Central memory CD4-positive, alpha-beta T cell (primary cell): Measurements from ENCODE around the gene SLC29A3.

ENCODE experiments used
- DNase-seq: peaks from one replicate; pipeline ENCODE4 v3.0.0; 2022

The SLC29A3 gene

DNA sequence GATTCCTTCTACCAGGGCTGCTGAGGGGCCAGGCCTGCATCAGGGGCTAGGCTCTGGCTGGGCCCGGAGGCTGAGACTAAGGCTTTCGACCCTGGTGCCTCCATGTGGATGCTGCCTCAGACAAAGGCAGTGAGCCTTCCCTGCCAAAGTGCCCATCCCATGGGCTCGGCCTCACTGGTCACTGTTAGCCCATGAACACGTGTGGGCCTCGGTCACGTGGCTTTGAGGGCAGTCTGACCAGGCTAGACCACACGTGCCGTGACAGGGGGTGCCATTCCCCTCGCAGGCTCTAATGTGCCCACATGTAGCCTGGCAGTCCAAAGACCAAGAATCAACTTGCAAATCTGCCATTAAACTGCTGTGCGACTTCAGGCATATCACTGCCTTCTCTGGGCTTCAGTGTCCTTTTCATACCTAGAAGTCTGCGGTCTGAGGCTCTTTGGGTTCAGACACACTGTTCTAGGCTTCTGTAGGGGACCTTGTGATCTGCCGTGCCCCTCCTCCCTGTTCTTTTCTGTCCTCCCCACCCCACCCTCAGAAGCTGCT lies 17.6 kb upstream of the SLC29A3 start:
- no peak for DNase-seq

DNA sequence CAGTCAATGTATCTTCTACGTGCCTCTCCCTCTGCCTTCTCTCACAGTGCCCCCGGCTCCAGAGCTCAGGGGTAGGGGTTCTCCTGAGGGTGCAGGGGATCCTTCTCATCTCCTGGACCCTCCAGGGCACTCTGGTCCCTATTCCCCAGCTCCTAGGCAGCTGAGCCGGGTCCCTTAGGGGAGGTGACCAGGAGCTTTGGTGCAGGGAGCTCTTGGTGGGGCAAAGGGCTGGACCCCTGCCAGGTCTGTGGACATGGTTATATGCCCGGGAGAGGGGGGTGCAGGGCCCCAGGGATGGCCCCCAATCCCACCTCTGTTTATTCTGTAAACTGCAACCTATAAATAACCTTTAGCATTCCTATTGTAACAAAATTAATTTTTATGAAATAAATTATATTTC lies 16.6 kb upstream of the SLC29A3 start:
- no peak for DNase-seq

GRCh38 chr10:71302874-71303568 lies 16.0 kb upstream of the SLC29A3 start:
- peak; percentile 19 for DNase-seq

DNA sequence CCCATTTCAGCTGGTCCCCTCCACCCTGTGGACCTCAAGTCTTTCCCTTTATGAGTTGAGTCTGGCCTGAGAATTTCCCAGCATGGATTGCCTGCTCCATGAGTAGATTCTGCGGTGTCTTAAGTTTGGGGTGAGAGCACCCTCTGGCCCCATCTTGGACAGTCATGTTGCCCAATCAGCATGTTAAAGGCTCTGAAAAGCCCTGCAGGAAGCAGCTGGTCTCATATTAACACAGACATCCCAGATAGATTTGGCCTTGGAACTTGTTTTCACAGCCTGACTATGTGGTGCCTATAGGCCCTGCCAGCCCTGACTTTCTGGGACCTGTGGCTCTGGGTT lies 15.5 kb upstream of the SLC29A3 start:
- DNase-seq, result no peak

DNA sequence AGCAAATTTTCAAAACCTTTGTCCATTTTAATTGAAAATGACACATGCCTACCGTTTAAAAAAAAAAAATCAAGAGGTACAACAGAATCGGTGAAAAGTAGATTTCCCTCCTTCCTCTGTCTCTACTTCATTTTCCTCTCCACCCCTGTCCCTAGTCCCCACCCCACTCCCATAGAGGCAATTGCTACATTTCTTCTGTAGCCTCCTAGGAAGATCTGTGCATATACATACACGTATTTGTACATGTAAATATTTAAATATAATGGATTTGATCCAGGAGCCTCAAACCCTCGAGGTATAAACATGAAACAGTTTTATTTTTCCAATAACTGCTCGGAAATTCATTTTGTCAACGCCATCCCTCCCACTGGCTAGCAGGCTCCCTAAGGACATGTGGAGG lies 14.1 kb upstream of the SLC29A3 start:
- no peak for DNase-seq

DNA sequence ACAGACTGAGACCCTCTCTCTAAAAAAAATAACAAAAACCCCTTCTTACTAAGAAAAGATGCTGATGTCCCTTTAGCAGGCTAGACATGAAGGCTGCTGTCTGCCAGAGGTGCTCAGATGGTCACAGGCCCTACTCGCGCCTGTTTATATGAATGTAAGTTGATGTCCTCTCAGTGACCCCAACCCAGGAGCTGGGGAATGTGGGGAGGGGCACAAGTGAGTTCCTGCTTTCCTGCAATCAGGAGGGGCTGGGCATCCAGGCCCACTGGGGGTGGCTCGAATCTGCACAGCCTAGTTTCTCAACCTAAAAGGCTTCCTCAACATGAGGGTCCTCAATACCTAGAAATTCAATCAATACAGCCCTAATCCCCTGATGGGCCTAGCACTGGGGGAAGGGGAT lies 12.1 kb upstream of the SLC29A3 start:
- DNase-seq, result no peak

DNA sequence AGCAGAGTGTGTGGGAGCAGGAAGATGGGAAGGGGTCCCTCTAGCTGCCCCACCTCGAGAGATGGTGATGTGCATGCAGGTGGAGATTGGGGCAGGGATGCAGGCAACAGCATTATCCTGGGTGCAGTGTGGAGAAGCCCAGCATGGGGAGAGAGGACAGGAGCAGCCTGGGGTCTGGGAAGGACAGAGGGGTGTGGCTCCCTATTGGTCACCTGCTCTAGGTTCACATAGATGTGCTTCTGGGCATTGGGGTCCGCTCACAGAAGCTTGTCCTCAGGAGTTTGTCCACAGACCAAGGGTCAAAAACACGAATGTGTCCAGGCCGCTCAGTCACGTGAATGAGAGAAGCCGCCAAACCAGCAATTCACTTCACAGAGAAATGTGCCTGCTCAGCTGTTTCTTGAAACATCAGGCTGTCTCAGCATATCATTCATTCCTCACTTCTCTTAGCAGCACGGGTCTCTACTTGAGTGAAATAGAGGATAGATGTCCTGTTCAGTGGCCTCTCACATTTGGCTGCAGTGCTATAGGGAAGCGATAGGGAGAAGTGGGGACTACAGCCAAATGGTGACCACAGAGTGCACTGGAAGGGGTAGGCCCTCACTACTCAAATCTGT lies 11.5 kb upstream of the SLC29A3 start:
- no peak for DNase-seq

- DNase-seq, result no peak
Measured at GRCh38 chr10:71308244-71308643, 10.8 kb upstream of the SLC29A3 start.

GRCh38 chr10:71308985-71309384 lies 10.1 kb upstream of the SLC29A3 start:
- DNase-seq, result no peak

- no peak for DNase-seq
Measured at GRCh38 chr10:71309919-71310318, 9.1 kb upstream of the SLC29A3 start.

DNA sequence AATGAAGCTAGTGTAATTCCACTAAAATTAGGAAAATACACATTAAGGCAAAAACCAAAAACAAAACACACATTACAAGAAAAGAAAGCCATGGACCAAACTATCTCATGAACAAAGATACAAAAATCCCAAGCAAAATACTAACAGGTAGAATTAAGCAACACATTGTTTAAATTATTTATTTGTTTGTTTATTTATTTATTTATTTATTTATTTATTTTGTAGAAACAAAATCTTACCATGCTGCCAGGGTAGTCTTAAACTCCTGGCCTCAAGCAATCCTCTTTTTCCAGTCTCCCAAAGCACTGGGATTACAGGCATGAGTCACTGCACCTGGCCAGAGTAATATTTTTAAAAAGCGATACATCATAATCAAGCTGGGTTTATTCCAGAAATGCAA lies 6.8 kb upstream of the SLC29A3 start:
- no peak for DNase-seq

- no peak for DNase-seq
Measured at GRCh38 chr10:71312811-71313789, 6.0 kb upstream of the SLC29A3 start.

- peak; percentile 30 for DNase-seq
Measured at GRCh38 chr10:71314028-71314693, 4.9 kb upstream of the SLC29A3 start.

- DNase-seq, result no peak
Measured at GRCh38 chr10:71314694-71315225, 4.3 kb upstream of the SLC29A3 start.

DNA sequence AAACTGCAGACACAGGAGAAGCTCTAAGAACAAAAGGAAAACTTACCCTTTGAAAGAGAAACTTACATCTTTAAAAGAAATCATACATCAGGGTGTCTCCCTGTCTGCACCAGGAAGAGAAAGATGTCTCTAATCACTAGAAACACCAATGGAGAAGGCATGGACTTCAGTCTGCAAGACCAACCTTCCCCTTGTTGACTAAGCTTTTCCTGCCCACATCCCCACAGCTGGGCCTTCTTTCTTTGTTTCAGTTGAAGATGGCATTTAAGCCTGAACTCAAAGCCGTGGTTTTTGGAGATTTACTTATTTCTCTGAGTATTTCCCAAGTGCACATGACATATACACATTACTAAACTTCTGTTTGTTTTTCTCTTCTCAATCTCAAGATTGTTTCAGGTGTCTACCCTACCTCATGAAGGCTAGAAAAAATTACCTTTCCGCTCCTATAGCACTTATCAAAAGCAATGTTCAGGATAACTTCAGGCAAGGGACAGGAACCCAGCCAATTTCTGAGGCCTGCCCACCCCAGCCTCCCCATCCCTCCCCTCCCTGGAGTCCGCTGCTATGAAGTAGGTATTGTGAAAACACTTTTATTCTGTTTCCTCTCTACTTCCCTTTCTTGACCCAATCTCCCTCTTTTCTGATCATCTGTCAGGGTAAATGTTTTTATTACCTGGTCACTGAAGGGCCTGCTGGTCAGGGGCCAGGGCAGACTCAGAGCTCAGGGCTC lies 2.8 kb upstream of the SLC29A3 start:
- DNase-seq, result no peak

DNA sequence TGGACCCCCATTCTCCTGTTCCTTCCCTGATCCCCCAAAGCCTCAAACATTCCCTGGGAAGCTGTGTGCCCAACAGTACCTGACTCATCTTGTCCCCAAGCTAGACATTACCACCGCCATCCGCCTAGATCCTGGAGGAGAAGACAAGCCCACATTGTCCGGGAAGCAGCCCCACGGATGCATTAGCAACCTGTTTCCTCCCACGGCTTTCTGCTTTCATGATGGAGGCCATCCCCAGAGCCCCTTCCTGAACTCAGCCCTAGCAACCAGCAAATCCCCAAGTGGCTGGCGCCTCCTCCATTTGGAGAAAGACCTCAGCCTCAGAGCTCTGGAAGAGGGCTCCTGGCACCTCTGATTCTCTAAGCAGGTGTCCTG lies 2.3 kb upstream of the SLC29A3 start:
- no peak for DNase-seq

GRCh38 chr10:71317739-71318138 lies 1.3 kb upstream of the SLC29A3 start:
- no peak for DNase-seq

- no peak for DNase-seq
Measured at GRCh38 chr10:71319800-71320392, 837 bp downstream of the SLC29A3 start.

- DNase-seq, result no peak
Measured at GRCh38 chr10:71320592-71320991, 1.5 kb downstream of the SLC29A3 start.

- no peak for DNase-seq
Measured at GRCh38 chr10:71321386-71321785, 2.3 kb downstream of the SLC29A3 start.

DNA sequence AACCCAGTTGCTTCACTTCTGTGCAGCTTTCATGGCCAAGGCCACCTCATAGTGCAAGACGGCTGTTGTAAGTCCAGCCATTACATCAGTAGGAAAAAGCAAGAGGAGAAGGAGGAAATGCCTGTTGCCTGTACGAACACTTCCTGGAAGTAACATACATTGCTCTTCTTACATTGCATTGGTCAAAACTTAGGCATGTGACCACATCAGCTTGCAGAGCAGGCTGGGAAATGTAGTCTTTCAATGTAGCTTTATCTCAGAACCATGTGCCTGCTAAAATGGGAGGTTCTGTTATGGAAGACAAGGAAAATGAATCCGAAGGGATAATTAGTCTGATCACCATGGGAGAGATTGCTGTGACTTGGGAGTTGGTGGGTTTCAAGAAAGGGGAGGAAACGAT lies 4.3 kb downstream of the SLC29A3 start:
- DNase-seq, result peak; percentile 8

GRCh38 chr10:71324743-71325142 lies 5.7 kb downstream of the SLC29A3 start:
- no peak for DNase-seq
